K562 (cell line): Measurements from ENCODE around the gene UBE2E2. TPM values are rescaled to one million over a fixed set of nuclear protein-coding genes. Genes with fewer than 3 reads are reported as not detected.

Experiments used
- ATAC-seq: fragments of 200-7000 bp; cut with Tn5 transposase; 3 replicates; pipeline ENCODE4 v1.9.1; 2020; ENCODE audit warnings: moderate library complexity
- BruUV-seq: library from RNA; stranded (reverse); fragments of 400-500 nt; replicated peaks from 2 replicates; lab custom pipeline; 2021; lab: Mats Ljungman, UMichigan
- CTCF ChIA-PET: fragments of 300-600 bp; formaldehyde crosslinking; extraction: SDS; loops from one replicate; lab custom pipeline; 2021; ENCODE audit warnings: low intra/inter-chr PET ratio; lab: Yijun Ruan, JAX
- POLR2A ChIA-PET: fragments of 300-600, 350-650 bp; sonication (Branson Sonifier 250); formaldehyde crosslinking; extraction: SDS; loops from one replicate; lab custom pipeline; 2021; ENCODE audit warnings: antibody characterized with exemption, inconsistent platforms; lab: Yijun Ruan, JAX
- DNase-seq, 4 experiments: peaks; one replicate each; pipeline versions ENCODE4 v3.0.0 to v3.0.0-alpha.2; 2011 to 2018; ENCODE audit warnings: low spot score in 3 of 4, mixed read lengths in 3 of 4; ENCODE audit errors: extremely low read depth in 1 of 4
- FAIRE-seq: peaks from 2 replicates; lab custom pipeline; 2011; peaks lifted over from hg19 to GRCh38; lab: Jason Lieb, UNC
- H2AFZ ChIP-seq: 2 replicates; pipeline ENCODE4 v1.6.0; 2011; ENCODE audit warnings: low read depth, low read length, control low read depth, inconsistent platforms
- H3K27ac ChIP-seq: fragments of 200-600 bp; 3 replicates; pipeline ENCODE4 v1.8.0; 2011; ENCODE audit warnings: low read depth, mild to moderate bottlenecking, control low read depth, inconsistent platforms, low read length, moderate library complexity, mixed read lengths; ENCODE audit errors: extremely low read depth
- H3K27me3 ChIP-seq, 2 experiments: fragments of 300-600 bp in 1 of 2; 2 replicates in 1 of 2; 3 replicates in 1 of 2; pipeline versions ENCODE4 v1.6.0 to v1.8.0; 2011; ENCODE audit warnings: inconsistent platforms in 2 of 2, low read length in 2 of 2, mild to moderate bottlenecking in 1 of 2, mixed read lengths in 1 of 2, moderate library complexity in 1 of 2; ENCODE audit not compliant: control insufficient read depth in 2 of 2, insufficient read depth in 2 of 2
- H3K36me3 ChIP-seq: fragments of 300-600 bp; 3 replicates; pipeline ENCODE4 v1.8.0; 2011; ENCODE audit warnings: mild to moderate bottlenecking, low read length, inconsistent platforms; ENCODE audit not compliant: control insufficient read depth, insufficient read depth
- H3K4me1 ChIP-seq, 2 experiments: fragments of 200-600 bp in 1 of 2; replicated peaks in 1 of 2; 2 replicates in 1 of 2; 3 replicates in 1 of 2; pipeline versions ENCODE4 v1.5.1 to v1.8.0; 2011; ENCODE audit warnings: inconsistent platforms in 2 of 2, low read length in 2 of 2, mild to moderate bottlenecking in 1 of 2, mixed read lengths in 1 of 2, moderate library complexity in 1 of 2; ENCODE audit not compliant: control insufficient read depth in 2 of 2, insufficient read depth in 2 of 2
- H3K4me2 ChIP-seq: 2 replicates; pipeline ENCODE4 v1.6.1; 2011; ENCODE audit warnings: low read length, control low read depth, inconsistent platforms, mixed read lengths; ENCODE audit not compliant: insufficient read depth
- H3K4me3 ChIP-seq: fragments of 200-600 bp; sonication (generic), shearing (Covaris generic); 2 replicates; pipeline ENCODE4 v1.5.1; 2016; ENCODE audit warnings: control low read depth, inconsistent platforms
- H3K79me2 ChIP-seq: fragments of 200-600 bp; 3 replicates; pipeline ENCODE4 v1.8.0; 2011; ENCODE audit warnings: low read length, inconsistent platforms; ENCODE audit not compliant: control insufficient read depth, insufficient read depth
- H3K9ac ChIP-seq, 2 experiments: 2 replicates each; pipeline versions ENCODE4 v1.6.0 to v1.6.1; 2011; ENCODE audit warnings: low read depth in 2 of 2, low read length in 2 of 2, control low read depth in 1 of 2, inconsistent platforms in 1 of 2, mild to moderate bottlenecking in 1 of 2, mixed read lengths in 1 of 2; ENCODE audit not compliant: insufficient read depth in 1 of 2
- H3K9me1 ChIP-seq: one replicate; pipeline ENCODE4 v1.6.0; 2011; ENCODE audit warnings: inconsistent platforms, mild to moderate bottlenecking, low read length, moderate library complexity; ENCODE audit not compliant: control insufficient read depth, insufficient read depth
- H3K9me3 ChIP-seq: replicated peaks from 2 replicates; pipeline ENCODE4 v1.5.1; 2011; ENCODE audit warnings: low read depth, low read length, inconsistent platforms; ENCODE audit not compliant: control insufficient read depth, insufficient read depth
- H4K20me1 ChIP-seq: replicated peaks from 2 replicates; pipeline ENCODE4 v1.6.1; 2011; ENCODE audit warnings: low read length, inconsistent platforms, mixed read lengths; ENCODE audit not compliant: control insufficient read depth, insufficient read depth
- EGR1 ChIP-seq: fragments of 450-650 bp; conservative IDR thresholded peaks from 2 replicates; pipeline ENCODE4 v1.6.1; 2017; ENCODE audit warnings: mild to moderate bottlenecking
- ESRRB ChIP-seq: fragments of 250-450 bp; sonication (Bioruptor Pico); IDR thresholded peaks from 2 replicates; pipeline ENCODE4 v1.5.0; 2020; ENCODE audit warnings: mild to moderate bottlenecking, moderate library complexity, borderline replicate concordance
- NCOA6 ChIP-seq: fragments of 450-650 bp; IDR thresholded peaks from 2 replicates; pipeline ENCODE4 v1.6.1; 2017; ENCODE audit warnings: mild to moderate bottlenecking
- TOE1 ChIP-seq, 2 experiments: fragments of 450-650 bp in 1 of 2; sonication (generic) in 1 of 2; formaldehyde crosslinking in 1 of 2; IDR thresholded peaks; 2 replicates each; pipeline versions ENCODE4 v1.7.1 to v1.8.0; 2016 to 2022; ENCODE audit warnings: borderline replicate concordance in 2 of 2, mild to moderate bottlenecking in 2 of 2, antibody characterized with exemption in 1 of 2, inconsistent platforms in 1 of 2, low read depth in 1 of 2, missing genetic modification reagents in 1 of 2, moderate library complexity in 1 of 2
- ZNF316 ChIP-seq: fragments of 450-650 bp; IDR thresholded peaks from 2 replicates; pipeline ENCODE4 v1.6.1; 2016
- WGBS: fragments of 100-300 bp; shearing (Covaris generic); methylation state at CpG from one replicate; pipeline ENCODE4 v1.1.6; 2016; ENCODE audit warnings: low coverage, mixed read lengths; ENCODE audit not compliant: insufficient coverage; ENCODE audit errors: missing lambda C conversion rate; 5-methylcytosine and 5-hydroxymethylcytosine counted together
- in situ Hi-C: fragments of 300-500 bp; cut with MboI; formaldehyde crosslinking; loops from 4 replicates; pipeline ENCODE4 v1.15.0; 2018; ENCODE audit warnings: inconsistent platforms, mixed read lengths
- intact Hi-C: fragments of 100-400 bp; cut with micrococcal nuclease; formaldehyde crosslinking; loops from 2 replicates; pipeline ENCODE4 v1.14.2; 2022
- polyA plus RNA-seq, 8 experiments: library from polyadenylated mRNA; depleted of rRNA in 4 of 8; stranded (reverse) in 5 of 8; unstranded in 3 of 8; fragments of >200 nt; fragmentation: Nextera tagmentation in 2 of 8; fragmentation: Illumina TruSeq in 1 of 8; extraction: Ambion mirVana in 2 of 8; extraction: Trizol in 1 of 8; gene quantifications; 2 replicates each; pipeline versions ENCODE4 v1.2.1 to v1.2.3, GENCODE V29; 2011 to 2014; ENCODE audit warnings: inconsistent platforms in 1 of 8, missing spikeins in 1 of 8
- total RNA-seq, 7 experiments: library from RNA; depleted of rRNA in 6 of 7; stranded (reverse); fragments of >200 nt in 6 of 7; fragmentation: Illumina TruSeq in 2 of 7; extraction: Trizol in 2 of 7; gene quantifications; 2 replicates each; pipeline versions ENCODE4 v1.2.1 to v1.2.3, GENCODE V29; 2011 to 2021; ENCODE audit warnings: low replicate concordance in 1 of 7

Gene UBE2E2
- total and polyA plus RNA-seq, 9 of the 15 experiments (the other 6 are each of a cell fraction or from before 2014, with no cell fraction given) = 0.22 to 5.1 (median 1.9) TPM

DNA sequence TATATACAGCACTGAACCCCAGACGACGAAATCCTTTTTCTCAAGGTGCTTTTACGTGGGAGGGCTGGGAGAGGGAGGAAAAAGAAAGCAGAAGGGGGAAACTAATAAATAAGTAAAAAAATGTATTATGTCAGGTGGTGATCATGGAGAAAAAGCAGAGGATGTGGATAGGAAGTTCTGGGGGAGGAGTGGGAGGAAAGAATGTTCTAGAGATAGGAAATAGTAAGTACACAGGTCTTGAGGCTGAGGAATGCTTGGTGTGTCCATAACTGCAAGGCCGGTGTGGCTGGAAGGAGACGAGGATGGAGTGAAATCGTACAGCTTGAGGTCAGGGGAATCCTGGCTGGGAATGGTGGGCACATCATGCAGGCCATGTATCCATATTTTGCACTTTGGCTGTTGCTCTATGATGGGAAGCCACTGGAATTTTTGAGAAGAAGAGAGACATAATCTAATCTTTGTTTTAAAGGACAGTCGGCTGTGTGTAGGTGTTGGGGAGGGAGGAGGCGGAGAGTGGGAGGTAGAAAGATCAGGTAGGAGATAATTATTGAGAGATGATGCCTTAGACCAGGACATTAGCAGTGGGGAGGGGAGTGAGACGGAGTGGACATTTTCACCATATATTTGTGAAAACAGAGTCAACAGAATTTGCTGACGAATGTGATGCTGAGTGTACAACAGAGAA lies 1.8 kb upstream of the UBE2E2 start:
- WGBS = 5% methylated on average over 10 of the region's 10 CpGs
- intact Hi-C loops (loop anchor here (10.0 kb wide), 1 partner anchor 604 kb away; the partner anchor contains the start of gene UBE2E1), in situ Hi-C loops (loop anchor here (25.0 kb wide), 1 partner anchor 836 kb away; no protein-coding TSS in a partner anchor)
- Histone ChIP-seq H3K9me3 (no peaks in the 10 kb centered on the region), H3K9ac (no peak overlapping the region), H2AFZ (no peak overlapping the region), H3K79me2 (no peaks in the 10 kb centered on the region), H3K36me3 (no peaks in the 10 kb centered on the region), H4K20me1 (no peaks in the 10 kb centered on the region), H3K9me1 (no peaks in the 10 kb centered on the region), H3K4me1 (peaks cover 4 to 17% of the 10 kb centered on the region in 2 experiments; a peak in 2 of 5 replicates), H3K27me3 (peaks cover 3 to 6% of the 10 kb centered on the region in 2 experiments), H3K27ac (no peak overlapping the region), H3K4me3 (no peak overlapping the region), H3K4me2 (no peak overlapping the region)
- DNase-seq (peak in 1 of 4 experiments; percentile 2), FAIRE-seq (no peak), ATAC-seq (no peak)
- TF ChIP-seq TOE1 (IDR thresholded peaks at IDR 0.05; ENCODE audit: borderline replicate concordance) (no peak), TOE1 (CRISPR knock-in tag; IDR thresholded peaks at IDR 0.05; ENCODE audit: borderline replicate concordance, low read depth) (no peak), EGR1 (peak; percentile 68), NCOA6 (no peak), ESRRB (CRISPR knock-in tag) (no peak), ZNF316 (peak; percentile 56; the same call in 1 of the 2 replicates)
- no TSS peak for BruUV-seq
- POLR2A ChIA-PET = no interaction called here
- CTCF ChIA-PET = no interaction called here
